Medulla oblongata (tissue), 1 donor: ENCODE measurements around the gene FCHSD2.

Source experiments
- DNase-seq: peaks from one replicate; pipeline ENCODE4 v3.0.0-alpha.2; 2015; ENCODE audit errors: extremely low spot score

Gene FCHSD2

DNA sequence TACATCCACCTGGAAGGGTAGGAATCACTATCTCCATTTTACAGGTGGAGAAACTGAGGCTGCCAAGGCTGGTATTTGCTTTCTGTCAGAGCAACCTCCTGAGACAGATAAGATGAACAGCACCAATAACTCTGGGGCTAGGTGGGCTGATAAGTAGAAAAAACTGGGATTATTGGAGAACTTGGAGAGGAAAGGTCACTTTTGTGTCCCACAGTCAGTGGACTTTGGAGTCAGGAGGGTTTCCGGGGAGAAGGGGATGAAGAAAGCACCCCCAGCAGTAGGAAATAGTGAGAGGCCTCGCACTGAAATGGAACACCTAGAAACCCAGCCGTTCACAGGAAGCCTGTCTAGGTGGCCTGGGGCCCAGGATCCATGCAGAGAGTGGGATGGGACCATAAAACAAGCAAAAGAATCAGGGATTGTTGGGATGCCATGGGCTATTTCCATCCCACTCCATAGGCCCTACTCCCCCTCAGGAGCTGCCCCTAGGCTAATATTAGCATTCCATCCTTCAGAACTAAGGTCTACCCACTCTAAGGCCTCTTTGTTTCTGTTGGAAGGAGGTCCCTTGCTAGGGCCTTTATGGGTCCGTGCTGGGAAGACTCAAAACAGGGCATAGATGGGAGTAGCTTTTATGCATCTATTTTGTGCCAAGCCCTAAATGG is 31.0 kb upstream of the FCHSD2 start:
- no peak for DNase-seq

DNA sequence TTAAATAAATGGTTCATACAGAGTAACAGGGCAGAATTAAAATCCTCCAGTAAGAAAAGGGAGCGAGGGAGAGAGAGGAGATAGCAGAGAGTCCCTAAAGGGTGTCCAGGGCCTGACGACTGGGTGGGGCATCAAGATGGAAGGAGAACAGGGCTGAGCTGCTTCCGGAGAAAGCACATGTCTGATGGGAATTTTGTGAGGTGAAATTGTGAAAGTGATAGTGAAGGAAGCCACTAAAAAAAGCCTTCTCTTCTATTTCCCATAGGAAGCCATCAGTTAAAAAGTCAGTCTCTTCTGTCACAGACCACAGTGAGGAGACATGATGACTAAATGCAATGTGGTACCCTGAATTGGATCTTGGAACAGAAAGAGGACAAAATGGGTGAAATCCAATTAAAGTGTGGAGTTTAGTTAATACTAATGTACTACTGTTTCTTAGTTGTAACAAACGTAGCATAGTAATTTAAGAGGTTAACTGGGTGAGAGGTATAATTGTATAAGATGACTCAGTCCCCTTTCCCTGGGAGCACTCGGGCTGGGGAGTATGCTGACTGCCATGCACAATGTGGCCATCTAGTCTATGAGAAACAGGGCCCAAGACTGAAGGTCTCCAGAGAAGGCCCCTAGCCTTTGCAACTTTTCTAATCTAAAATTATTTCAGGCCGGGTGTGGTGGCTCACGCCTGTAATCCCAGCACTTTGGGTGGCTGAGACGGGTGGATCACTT is 29.5 kb upstream of the FCHSD2 start:
- no peak for DNase-seq

DNA sequence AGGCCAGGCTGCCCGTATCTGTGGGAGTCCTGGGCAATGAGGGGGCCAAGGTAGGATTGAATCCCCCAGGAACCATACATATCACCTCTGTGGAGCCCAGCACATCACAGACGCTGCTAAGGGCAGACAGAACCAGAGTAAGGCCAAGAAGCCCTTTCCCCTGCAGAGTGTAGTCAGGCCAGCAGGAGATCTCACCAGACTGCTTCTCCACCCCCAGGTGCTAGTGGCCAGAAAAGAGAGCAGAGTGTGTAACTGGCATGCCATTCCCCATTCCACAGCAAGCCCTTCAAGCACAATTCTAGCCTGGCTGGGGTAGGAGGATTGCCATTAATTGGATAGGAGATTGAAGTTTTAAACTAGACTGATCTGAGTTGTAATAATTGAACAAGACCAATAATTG is 28.0 kb upstream of the FCHSD2 start:
- DNase-seq: no peak

GRCh38 chr11:73168925-73169579 is 26.9 kb upstream of the FCHSD2 start:
- DNase-seq: no peak

GRCh38 chr11:73167363-73167954 is 25.3 kb upstream of the FCHSD2 start:
- no peak for DNase-seq

DNA sequence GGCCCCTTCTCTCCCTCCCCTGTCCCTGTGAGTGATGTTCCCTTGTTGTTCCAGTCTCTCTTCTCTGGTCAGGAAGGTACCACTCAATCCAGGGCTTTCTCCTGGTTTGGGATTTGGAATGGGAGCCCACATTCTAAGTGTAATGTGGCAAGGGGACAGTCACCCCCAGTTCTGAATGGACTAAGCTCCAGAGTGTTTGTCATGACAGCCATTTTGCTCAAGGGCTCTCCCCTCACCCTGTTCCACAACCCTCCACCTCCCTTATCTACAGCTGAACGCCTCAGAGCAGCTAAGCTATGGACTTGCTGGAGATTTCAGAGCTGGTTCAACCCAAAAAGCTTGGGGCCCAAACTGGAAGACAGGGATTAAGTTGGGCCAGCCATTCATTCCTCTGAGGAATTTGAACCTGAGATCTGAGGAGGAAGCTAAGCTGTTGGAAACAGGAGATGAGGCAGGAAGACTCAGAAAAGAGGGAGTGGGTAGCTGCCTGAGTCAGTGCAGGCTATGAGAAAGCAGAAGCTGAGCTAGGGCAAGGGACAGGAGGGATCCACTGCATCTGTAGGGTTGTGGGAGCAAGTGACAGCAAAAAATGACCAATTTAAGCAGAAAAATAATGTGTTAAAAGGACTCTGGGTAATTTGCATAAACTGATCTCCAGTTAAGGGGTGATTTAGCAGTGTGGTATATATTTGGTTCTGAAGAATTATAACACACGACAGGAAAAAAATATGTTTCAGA is 22.9 kb upstream of the FCHSD2 start:
- no peak for DNase-seq

GRCh38 chr11:73163638-73164174 is 21.6 kb upstream of the FCHSD2 start:
- DNase-seq: no peak

DNA sequence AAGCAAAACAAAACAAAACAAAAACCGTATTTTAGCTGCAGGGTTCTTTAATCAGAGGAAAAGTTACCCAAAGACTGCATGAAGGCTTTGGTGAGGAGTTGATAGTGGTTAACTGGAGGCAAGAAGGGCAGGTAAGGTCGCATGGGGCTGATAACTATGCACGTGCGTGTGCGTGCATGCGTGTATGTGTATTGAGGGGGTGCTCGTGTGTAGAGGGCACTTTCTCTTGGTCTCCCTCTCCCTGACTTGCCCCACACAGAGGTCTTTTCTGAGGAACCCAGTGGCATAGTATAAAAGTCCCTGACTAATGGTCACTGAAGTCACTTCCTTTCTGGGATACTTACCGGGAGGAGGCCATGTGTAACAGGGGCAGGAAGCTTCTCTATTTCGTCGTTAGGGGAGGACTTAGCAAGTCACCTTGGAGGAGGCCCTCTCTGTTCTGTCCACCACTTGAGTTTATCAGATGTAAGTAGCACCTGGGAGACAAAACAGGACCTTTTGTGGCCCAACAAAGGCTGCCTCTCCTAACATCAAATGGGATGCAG is 20.1 kb upstream of the FCHSD2 start:
- DNase-seq: no peak

- no peak for DNase-seq
Observed at GRCh38 chr11:73160005-73160760, 18.1 kb upstream of the FCHSD2 start.

- no peak for DNase-seq
Observed at GRCh38 chr11:73159297-73159696, 17.2 kb upstream of the FCHSD2 start.

GRCh38 chr11:73158356-73159051 is 16.4 kb upstream of the FCHSD2 start:
- no peak for DNase-seq

- DNase-seq: peak; percentile 68
Observed at GRCh38 chr11:73157101-73158010, 15.2 kb upstream of the FCHSD2 start.

- no peak for DNase-seq
Observed at GRCh38 chr11:73156686-73157085, 14.6 kb upstream of the FCHSD2 start.

DNA sequence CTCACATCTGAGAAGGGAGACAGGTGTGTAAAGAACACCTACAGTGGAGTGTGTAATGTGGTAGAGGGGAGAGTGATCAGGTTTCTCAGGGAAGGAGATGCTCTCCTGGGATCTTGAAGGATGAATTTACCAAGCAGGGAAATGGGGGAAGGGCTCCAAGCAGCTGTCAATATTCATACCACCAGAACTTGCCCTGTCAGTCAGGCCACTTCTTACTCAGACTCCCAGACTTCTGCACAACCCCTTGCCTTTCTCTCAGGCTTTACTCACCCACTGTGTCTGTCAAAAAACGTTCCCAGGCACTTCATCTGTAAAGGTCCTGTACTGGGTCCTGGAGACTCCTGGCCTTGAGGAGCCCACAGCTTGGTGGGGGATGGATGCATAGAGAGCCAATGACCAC is 14.0 kb upstream of the FCHSD2 start:
- no peak for DNase-seq

DNA sequence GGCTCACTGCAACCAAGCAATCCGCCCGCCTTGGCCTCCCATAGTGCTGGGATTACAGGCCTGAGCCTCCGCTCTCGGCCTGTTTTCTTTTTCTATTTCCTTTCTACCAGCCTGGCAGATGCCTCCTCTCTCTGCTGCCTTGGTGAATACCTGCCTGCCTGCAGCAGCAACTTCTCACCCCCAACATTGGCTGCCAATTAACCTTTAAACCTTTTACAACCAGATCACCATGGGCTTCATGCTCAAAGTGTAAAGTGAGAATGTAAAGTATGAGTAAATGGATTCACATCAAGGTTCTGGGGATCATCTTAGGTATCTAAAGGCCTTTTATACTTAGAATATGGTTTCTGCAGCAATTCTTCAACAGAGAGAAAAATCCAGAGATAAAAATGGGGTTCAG is 13.0 kb upstream of the FCHSD2 start:
- DNase-seq: no peak

DNA sequence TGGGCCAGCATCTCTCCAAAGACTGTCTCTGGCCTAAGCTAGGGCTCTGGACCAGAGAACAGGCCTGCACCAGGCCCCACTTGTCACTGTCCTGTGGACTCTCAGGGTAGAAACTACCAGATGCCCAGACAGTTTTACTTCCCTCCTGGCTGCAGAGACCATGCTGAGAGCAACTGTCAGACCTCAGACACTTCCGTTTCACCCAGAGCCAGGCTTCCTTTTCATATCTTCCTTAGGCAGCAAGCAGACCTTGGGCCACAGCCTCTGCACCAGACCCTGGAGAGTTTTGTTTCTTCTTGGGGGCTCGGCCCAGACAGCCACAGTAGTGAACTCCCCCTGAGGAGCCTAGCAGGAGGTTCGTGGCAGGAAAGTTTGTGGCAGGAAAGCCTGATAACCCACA is 12.1 kb upstream of the FCHSD2 start:
- DNase-seq: peak; percentile 82

DNA sequence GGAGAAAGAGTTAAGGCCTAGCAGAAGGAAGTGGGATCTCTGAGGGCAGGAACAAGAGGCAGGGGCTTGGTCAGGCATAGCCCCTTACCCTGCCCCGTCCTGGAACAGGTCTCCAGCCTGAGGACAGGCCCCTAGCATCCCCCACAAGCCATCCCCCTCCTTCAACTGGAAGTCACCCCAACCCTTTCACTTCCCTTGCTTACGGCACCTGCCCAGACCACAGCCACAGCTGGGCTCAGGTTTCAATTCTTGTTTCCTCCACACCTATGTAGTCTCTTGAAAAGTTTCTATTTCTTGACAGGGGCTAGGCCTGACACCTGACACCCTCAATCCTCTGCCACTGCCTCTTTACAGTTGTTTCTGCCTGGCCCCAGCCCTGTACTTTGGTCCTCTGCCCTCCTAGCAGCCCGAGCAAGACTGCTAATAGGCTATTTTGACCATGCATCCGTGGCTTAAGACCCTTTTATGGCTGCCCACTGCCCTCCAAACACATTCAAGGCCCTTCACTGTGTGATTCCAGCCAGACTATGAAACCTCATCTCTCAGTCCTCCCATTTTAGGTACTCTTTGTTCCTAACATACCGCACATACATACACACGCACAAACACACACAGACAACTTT is 10.9 kb upstream of the FCHSD2 start:
- no peak for DNase-seq

DNA sequence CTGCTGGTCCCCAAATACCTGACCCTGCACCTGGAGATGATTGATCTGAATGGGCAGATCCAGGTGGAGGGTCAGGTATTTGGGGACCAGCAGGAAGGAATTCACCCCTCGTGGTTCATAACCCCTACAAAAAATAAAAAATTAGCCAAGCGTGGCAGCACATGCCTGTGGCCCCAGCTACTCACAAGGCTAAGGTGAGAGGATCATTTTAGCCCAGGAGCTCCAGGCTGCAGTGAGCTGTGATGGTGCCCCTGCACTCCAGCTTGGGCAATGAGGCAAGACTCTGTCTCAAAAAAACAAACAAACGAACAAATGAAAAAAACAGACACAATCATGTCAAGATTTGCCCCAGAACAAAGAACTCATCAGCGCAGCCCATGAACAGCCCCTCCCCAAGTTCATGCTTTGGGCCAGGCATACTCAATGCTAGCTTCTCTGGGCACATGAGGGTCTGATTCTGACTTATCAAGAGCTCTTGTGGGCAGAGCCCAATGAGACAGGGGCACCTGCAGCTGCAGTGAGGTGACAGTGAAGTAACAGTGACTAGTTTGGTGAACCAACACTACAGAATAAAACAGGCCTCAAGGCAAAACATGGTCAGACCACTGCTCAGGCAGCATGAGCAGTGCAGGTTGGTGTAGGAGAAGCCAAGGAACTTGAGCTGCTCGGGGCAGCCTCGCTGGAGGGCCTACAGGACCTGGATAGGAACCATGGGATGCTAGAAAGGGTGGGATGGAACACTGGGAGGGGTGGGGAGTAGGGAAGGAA is 10.2 kb upstream of the FCHSD2 start:
- no peak for DNase-seq
